Astrocyte (in vitro differentiated cells and primary cell): ENCODE measurements around the gene SHB.

Source experiments
- EZH2 ChIP-seq: IDR thresholded peaks from 2 replicates; pipeline ENCODE4 v1.6.1; 2012; ENCODE audit warnings: mild to moderate bottlenecking, low read length, inconsistent platforms; ENCODE audit not compliant: insufficient read depth
- TF ChIP-seq, protein P1 (sequence below): IDR thresholded peaks from 2 replicates; pipeline ENCODE4 v1.5.1; 2011; ENCODE audit warnings: low read depth, mild to moderate bottlenecking, inconsistent platforms, low read length, moderate library complexity; ENCODE audit not compliant: insufficient read depth

DNA sequence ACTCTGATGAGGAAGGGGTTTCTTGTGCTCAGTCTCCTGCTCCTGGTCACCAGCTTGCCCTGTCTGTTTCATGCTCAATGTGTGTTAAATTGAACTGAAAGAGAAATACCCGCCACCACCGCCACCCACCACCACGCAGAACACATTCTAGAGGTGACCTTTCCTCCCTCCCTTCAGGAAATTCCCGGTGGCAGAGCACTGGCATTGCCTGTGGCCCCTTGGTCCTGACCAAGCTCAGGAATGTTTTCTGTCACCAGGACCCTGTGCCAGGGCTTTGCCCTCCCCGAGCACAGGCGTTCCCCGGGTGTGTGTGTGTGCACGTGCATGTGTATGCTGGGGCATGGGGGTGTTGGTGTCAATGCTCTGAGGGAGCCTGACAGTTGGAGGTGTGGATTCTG lies 154.9 kb downstream of the SHB start:
- TF ChIP-seq, protein P1, sequence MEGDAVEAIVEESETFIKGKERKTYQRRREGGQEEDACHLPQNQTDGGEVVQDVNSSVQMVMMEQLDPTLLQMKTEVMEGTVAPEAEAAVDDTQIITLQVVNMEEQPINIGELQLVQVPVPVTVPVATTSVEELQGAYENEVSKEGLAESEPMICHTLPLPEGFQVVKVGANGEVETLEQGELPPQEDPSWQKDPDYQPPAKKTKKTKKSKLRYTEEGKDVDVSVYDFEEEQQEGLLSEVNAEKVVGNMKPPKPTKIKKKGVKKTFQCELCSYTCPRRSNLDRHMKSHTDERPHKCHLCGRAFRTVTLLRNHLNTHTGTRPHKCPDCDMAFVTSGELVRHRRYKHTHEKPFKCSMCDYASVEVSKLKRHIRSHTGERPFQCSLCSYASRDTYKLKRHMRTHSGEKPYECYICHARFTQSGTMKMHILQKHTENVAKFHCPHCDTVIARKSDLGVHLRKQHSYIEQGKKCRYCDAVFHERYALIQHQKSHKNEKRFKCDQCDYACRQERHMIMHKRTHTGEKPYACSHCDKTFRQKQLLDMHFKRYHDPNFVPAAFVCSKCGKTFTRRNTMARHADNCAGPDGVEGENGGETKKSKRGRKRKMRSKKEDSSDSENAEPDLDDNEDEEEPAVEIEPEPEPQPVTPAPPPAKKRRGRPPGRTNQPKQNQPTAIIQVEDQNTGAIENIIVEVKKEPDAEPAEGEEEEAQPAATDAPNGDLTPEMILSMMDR: no peak
- no peak for TF ChIP-seq EZH2
